GM18858 (cell line): Measurements from ENCODE around the gene CXCR3.
"Not testable (repeated sequence)": the region's sequence is repeated elsewhere in the genome, so short reads cannot be mapped to it uniquely, and the experiment has no call there.

ENCODE experiments used
- ATAC-seq: cut with Tn5 transposase; IDR thresholded peaks from one replicate; pipeline ENCODE4 v1.9.1; 2021; ENCODE audit not compliant: unreplicated experiment

Gene CXCR3

GRCh38 chrX:71618303-71618721 is at the start of gene CXCR3:
TSS of gene CXCR3 (minus strand) at chrX:71618511. CDS start at chrX:71618449, 62 bp downstream.
- ATAC-seq, result peak; percentile 43

- no peak for ATAC-seq
These were observed 49.3 kb upstream of the CXCR3 start, which contains the start of gene LOC101059915 for GRCh38 chrX:71667328-71668247. TSS of gene LOC101059915 (plus strand) at chrX:71667546.

- ATAC-seq, result no peak
These were observed 48.2 kb upstream of the CXCR3 start for GRCh38 chrX:71666240-71667223.

DNA sequence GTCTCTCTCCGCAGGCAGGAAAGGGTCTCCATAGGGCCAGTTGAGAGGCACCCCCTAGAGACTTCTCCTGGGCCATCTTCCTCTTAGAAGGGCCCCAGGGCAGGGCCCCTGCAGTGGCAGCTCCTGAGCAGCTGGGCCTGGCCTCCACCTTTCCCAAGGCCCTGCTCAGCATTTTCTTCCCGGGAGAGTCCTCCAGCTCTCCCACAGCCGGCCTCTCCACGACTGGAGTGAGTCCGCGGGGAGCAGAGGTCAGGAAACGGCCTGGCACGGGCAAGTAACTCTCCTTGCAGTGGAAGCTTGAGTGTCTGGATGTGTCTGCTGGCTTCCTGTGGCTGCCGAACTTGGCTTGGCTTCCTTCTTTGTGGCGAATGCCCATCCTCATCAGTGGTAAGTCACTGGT is 47.4 kb upstream of the CXCR3 start:
- no peak for ATAC-seq

DNA sequence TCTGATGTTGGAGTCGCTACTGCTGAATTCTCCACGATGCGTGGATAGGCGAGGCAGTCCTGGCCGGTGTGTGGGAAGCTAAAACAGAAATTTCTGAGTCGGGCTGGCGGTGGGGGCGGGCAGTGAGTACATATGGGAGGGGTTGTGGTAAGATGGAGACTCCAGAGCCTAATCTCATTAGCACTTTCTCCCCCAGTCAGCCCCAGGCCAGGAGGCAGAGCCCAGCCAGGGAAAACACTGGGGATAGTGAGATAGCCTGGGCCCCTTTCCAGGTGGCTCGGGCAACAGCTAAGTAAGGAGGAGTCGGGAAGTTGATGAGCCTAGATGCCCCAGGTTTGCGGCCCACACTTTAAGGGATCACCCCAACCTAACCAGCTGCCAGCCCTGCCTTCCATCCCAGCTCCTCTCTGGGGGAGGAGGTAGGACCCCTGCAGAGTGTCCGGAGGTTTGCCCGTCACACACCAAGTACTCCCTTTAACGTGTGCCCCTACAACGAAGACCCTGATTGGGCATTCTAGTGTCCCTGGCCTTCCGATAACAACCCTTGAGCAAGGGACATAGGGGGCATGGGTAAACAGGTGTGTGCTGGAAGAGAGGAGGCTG is 46.7 kb upstream of the CXCR3 start:
- ATAC-seq, result no peak

- ATAC-seq, result not testable (repeated sequence)
These were observed 45.9 kb upstream of the CXCR3 start for GRCh38 chrX:71664202-71664601.

GRCh38 chrX:71663238-71663637 is 44.9 kb upstream of the CXCR3 start:
- ATAC-seq, result not testable (repeated sequence)

DNA sequence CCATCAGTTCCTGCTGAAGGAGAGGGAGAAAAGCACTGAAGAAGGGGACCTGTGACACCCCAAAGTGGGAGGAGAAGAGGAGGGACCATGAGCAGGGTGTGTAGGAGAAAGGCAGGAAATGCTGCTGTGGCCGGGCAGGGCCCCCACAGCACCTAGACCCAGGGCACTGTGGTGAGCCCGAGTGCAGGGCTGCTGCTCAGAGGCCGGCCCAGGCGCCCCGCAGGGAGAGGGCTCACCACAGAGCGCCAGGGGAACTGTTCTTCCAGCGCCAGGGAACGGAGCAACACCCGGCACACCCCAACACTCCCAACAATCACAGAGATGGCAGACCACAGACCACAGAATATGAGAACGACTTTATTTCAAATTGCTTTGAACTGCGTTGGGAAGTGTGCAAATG is 44.3 kb upstream of the CXCR3 start:
- not testable (repeated sequence) for ATAC-seq

- ATAC-seq, result no peak
These were observed 43.6 kb upstream of the CXCR3 start for GRCh38 chrX:71661919-71662318.

DNA sequence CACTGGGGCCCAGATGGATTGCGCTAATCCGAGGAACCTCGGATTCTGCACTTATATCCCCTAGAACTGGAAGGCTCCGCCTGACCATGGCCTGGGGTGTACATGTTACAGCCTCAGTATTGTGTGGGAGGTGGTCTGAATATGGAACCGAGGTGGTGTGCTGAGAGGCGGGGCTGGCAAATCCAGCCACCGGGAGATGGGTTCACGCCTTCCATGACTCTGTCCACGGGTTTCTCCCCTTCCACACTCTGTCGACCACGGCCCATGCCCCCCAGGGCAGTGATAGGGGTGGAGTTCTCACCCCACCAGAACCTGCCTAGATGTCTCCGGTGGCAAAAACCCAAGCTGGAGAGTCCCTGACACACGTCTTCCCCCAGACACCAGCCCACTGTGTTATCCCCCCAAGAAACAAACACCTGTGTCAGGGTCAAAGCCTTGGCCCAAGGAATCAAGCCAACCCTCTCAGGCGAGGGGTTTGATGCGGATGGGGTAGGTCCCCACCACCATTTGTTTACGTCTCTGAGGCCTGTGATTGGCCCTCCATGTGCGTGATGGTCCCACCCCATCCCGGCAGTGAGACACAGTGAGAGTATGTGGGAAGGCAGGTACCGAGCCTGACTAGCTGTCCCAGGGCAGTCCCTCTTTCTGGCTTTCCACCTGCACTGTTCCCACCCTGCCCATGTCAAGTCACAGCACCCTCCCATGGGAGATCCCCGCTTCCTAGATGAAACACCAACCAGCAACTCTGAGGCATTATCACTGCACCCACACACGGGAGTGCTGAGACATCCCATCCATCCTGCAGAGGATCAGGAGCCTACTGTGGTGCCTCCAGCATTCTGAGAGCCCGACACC is 42.5 kb upstream of the CXCR3 start:
- no peak for ATAC-seq

DNA sequence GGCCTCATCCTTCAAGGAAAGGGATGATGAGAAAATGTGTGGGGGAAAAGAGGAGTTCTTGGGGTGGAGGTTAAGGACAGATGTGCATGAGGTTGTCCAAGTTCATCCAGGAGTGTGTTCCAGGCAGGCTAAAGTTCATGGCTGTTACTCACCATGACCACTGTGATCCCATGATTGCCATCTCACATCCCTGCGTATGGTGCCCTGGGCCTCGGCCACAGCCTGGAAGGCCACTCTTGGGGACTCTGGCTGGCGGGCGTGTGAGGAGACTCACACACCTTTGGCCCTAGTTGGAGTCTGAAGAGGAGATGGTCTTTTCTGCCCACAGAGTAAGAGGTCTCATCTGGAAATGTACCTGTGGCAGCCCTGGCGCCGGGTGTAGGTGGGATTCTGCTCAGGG is 41.6 kb upstream of the CXCR3 start:
- ATAC-seq, result no peak

DNA sequence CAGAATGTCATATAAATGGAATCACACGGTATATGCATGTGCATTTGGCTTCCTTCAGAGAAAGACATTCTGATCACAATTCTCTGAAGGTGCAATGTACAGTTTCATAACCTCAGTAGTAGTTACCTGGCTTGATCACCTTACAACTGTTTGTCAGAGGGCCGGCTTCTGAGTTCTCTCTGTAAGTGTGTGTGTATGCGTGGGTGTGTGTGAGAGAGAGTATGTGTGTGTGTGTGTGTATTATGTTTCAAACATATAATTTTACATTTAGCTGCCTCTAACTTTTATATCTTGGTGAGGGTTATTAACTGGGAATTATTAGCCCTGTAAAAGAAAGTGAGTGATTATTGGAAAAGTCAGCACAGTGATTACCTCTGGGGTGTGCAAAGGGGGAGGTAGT is 41.0 kb upstream of the CXCR3 start:
- ATAC-seq, result no peak

DNA sequence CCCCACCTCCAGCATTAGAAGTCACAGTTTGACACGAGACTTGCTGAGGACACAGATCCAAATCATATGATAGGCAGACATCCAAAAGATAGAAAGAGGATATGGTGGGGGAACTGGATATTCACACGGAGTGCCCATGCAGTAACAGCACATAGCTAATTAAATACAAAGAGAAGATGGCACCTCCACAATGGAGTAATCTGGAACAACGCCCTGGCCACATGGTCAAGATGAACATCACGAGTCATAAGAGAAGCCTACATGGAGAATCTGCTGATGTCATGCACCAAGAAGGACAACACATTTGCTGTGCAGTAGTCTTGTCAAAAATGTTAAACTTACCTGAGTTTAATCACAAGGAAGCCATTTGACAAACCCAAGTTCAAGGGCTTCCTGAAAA is 39.0 kb upstream of the CXCR3 start:
- ATAC-seq, result no peak

- ATAC-seq, result no peak
These were observed 35.0 kb upstream of the CXCR3 start for GRCh38 chrX:71653344-71653743.

DNA sequence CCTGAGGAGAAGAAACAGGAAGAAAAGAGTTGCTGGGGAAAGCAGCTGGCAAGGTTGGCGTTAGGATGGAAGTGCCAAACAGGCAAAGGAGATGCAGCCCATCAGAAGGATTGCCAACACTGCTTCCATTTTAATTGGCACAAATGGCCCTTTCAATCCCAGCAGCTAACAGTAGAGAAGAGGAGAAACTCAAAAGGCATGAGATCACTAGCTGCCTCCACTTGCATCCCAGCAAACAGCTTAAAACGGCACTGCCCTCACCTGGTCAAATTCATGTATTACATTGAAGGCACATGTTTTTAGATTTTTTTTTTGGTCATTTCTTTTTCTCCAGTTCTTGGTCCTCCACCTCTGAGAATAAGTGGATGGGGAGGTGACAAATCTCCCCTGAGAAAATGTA is 34.1 kb upstream of the CXCR3 start:
- no peak for ATAC-seq

- ATAC-seq, result peak; percentile 76
These were observed 32.1 kb upstream of the CXCR3 start for GRCh38 chrX:71650333-71650969.

- ATAC-seq, result not testable (repeated sequence)
These were observed 26.1 kb upstream of the CXCR3 start for GRCh38 chrX:71644406-71644805.

DNA sequence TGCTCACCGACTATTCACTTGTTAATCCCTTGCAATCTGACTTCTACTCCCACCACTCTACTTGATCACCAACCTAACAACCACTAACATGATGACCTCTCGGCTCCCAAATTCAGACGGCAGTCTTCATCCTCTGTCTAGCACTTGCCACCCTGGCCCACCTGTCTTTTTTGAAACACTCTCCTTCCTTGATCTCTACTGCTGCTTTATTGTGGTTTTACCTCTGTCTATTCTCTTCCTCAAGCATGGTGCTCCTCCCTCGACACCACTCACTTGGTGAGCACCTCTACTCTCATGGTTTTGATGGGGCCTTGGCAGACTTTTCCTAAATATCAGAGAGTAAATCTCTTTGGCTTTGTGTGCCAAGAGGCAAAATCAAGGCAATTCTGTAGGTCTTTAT is 21.7 kb upstream of the CXCR3 start:
- no peak for ATAC-seq

DNA sequence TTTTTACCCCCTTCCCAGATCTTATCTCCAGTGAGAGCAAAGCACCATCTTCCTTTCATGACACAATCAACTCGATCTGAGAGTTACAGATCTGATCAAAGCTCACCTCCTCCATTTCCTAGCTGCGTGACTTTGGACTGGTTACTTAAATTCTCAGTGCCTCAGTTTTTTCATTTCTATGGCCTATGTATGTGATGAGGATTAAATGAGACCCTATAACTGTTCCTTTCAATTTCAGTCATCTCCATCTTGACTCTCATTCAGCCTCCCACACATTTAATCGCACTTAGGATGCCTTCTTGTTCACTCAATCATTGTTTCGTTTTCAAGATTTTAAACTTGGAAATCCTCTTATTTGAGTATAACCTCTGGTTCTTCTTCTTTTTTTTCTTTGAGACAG is 20.1 kb upstream of the CXCR3 start:
- ATAC-seq, result no peak

DNA sequence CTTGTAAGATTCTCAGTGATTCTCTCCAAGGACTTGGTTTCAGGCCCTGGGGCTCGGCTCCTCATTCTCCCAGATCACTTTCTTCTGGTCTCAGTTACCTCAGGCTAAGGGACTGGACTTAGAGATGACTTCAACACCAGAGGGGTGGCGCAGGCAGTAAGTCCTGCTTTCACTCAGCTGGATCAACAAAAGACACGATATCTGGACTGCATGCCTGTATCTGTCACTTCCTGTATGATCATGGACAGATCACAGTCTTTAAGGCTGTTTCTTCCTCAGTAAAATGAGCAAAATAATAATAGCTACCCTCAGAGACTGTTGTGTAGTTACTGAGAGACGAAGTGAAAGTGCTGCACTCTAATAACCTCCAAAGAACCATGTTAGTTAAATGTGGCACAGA is 19.5 kb upstream of the CXCR3 start:
- ATAC-seq, result no peak
